Loucy (cell line): ENCODE results near the gene TNFRSF14.

Experiments
- H2AFZ ChIP-seq: fragments of 200-600 bp; sonication (generic); 2 replicates; pipeline ENCODE4 v1.6.0; 2016; ENCODE audit warnings: antibody characterized with exemption, mild to moderate bottlenecking, low read length, moderate library complexity
- H3F3A ChIP-seq: fragments of 200-600 bp; 2 replicates; pipeline ENCODE4 v1.6.0; 2016; ENCODE audit warnings: antibody characterized with exemption, low read depth, mild to moderate bottlenecking
- H3K27me3 ChIP-seq: fragments of 200-600 bp; sonication (generic); 2 replicates; pipeline ENCODE4 v1.6.1; 2014; ENCODE audit warnings: low read length, mild to moderate bottlenecking; ENCODE audit not compliant: insufficient read depth, poor library complexity, severe bottlenecking
- H3K36me3 ChIP-seq: fragments of 200-600 bp; sonication (generic); 2 replicates; pipeline ENCODE4 v1.6.1; 2016; ENCODE audit warnings: low read length; ENCODE audit not compliant: insufficient read depth
- H3K4me1 ChIP-seq: fragments of 200-600 bp; sonication (generic); 2 replicates; pipeline ENCODE4 v1.5.1; 2014; ENCODE audit warnings: low read length, mild to moderate bottlenecking; ENCODE audit not compliant: insufficient read depth, poor library complexity, severe bottlenecking
- H3K4me2 ChIP-seq: fragments of 200-600 bp; sonication (generic); 2 replicates; pipeline ENCODE4 v1.6.0; 2014; ENCODE audit warnings: antibody characterized with exemption, low read length, low read depth, mild to moderate bottlenecking; ENCODE audit not compliant: poor library complexity, severe bottlenecking
- H3K4me3 ChIP-seq: fragments of 200-600 bp; sonication (generic); 2 replicates; pipeline ENCODE4 v1.5.1; 2014; ENCODE audit warnings: low read length, mild to moderate bottlenecking, mixed read lengths; ENCODE audit not compliant: poor library complexity, severe bottlenecking
- H3K79me2 ChIP-seq: fragments of 200-600 bp; sonication (generic); 2 replicates; pipeline ENCODE4 v1.6.1; 2014; ENCODE audit warnings: low read length; ENCODE audit not compliant: insufficient read depth
- H3K9ac ChIP-seq: fragments of 200-600 bp; sonication (generic); 2 replicates; pipeline ENCODE4 v1.6.0; 2014; ENCODE audit warnings: mild to moderate bottlenecking, low read depth, low read length, moderate library complexity; ENCODE audit not compliant: poor library complexity, severe bottlenecking
- H3K9me2 ChIP-seq: fragments of 200-600 bp; sonication (generic); replicated peaks from 2 replicates; pipeline ENCODE4 v1.6.1; 2016; ENCODE audit warnings: low read depth, low read length, mixed read lengths
- H3K9me3 ChIP-seq: fragments of 200-600 bp; sonication (generic); 2 replicates; pipeline ENCODE4 v1.6.1; 2014; ENCODE audit warnings: mild to moderate bottlenecking, antibody characterized with exemption, low read length, low read depth; ENCODE audit not compliant: insufficient read depth
- H4K20me1 ChIP-seq: fragments of 200-600 bp; sonication (generic); 2 replicates; pipeline ENCODE4 v1.6.0; 2014; ENCODE audit warnings: antibody characterized with exemption, low read length, mild to moderate bottlenecking; ENCODE audit not compliant: insufficient read depth, poor library complexity, severe bottlenecking
- EZH2phosphoT487 ChIP-seq: fragments of 200-600 bp; IDR thresholded peaks from 2 replicates; pipeline ENCODE4 v1.6.1; 2018; ENCODE audit warnings: antibody characterized with exemption, mild to moderate bottlenecking, moderate library complexity, borderline replicate concordance
- TF ChIP-seq, protein P1 (sequence below): fragments of 200-600 bp; sonication (generic); conservative IDR thresholded peaks from 2 replicates; pipeline ENCODE4 v1.5.1; 2014; ENCODE audit warnings: mild to moderate bottlenecking, antibody characterized with exemption, low read length

Gene TNFRSF14

GRCh38 chr1:2557482-2558400 lies 1.6 kb downstream of the TNFRSF14 start:
- no peak overlapping the region for H2AFZ ChIP-seq
- H3K9ac ChIP-seq, result peak overlapping the region; percentile 97
- H3K27me3 ChIP-seq, result no peaks in the 10 kb centered on the region
- no peaks in the 10 kb centered on the region for H3F3A ChIP-seq
- H4K20me1 ChIP-seq, result peaks cover 9% of the 10 kb centered on the region
- H3K4me1 ChIP-seq, result peaks cover 27% of the 10 kb centered on the region
- H3K79me2 ChIP-seq, result peaks cover 21% of the 10 kb centered on the region
- no peaks in the 10 kb centered on the region for H3K9me2 ChIP-seq
- H3K4me2 ChIP-seq, result peak overlapping the region; percentile 95
- TF ChIP-seq, protein P1, sequence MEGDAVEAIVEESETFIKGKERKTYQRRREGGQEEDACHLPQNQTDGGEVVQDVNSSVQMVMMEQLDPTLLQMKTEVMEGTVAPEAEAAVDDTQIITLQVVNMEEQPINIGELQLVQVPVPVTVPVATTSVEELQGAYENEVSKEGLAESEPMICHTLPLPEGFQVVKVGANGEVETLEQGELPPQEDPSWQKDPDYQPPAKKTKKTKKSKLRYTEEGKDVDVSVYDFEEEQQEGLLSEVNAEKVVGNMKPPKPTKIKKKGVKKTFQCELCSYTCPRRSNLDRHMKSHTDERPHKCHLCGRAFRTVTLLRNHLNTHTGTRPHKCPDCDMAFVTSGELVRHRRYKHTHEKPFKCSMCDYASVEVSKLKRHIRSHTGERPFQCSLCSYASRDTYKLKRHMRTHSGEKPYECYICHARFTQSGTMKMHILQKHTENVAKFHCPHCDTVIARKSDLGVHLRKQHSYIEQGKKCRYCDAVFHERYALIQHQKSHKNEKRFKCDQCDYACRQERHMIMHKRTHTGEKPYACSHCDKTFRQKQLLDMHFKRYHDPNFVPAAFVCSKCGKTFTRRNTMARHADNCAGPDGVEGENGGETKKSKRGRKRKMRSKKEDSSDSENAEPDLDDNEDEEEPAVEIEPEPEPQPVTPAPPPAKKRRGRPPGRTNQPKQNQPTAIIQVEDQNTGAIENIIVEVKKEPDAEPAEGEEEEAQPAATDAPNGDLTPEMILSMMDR, result no peak; the same call in 1 of the 2 replicates
- TF ChIP-seq EZH2phosphoT487, result no peak
- no peaks in the 10 kb centered on the region for H3K36me3 ChIP-seq
- H3K4me3 ChIP-seq, result peak overlapping the region; percentile 84
- no peaks in the 10 kb centered on the region for H3K9me3 ChIP-seq

DNA sequence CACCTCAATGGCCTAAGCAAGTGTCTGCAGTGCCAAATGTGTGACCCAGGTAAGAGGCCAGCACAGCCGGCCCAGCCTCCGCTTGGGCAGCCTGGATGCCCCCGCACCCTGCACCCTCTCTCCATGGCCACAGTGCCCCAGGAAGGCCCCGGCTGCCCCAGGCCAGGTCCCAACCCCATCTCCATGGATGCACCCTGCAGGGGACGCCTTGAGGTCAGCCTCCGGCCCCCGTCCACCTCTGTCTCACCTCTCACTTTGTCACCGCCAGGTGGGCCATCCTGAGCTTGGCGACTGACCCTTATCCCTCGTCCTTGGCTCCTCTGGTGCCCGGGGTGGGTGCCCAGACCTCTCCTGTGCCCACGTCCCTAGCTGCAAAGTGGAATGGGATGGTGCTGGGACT lies 2.2 kb downstream of the TNFRSF14 start:
- no peaks in the 10 kb centered on the region for H3K36me3 ChIP-seq
- no peaks in the 10 kb centered on the region for H3F3A ChIP-seq
- H3K9me3 ChIP-seq, result no peaks in the 10 kb centered on the region
- no peak overlapping the region for H3K4me2 ChIP-seq
- no peak overlapping the region for H2AFZ ChIP-seq
- H3K4me1 ChIP-seq, result peaks cover 27% of the 10 kb centered on the region
- H3K27me3 ChIP-seq, result no peaks in the 10 kb centered on the region
- H4K20me1 ChIP-seq, result peaks cover 9% of the 10 kb centered on the region
- peaks cover 21% of the 10 kb centered on the region for H3K79me2 ChIP-seq
- no peaks in the 10 kb centered on the region for H3K9me2 ChIP-seq
- H3K9ac ChIP-seq, result no peak overlapping the region
- H3K4me3 ChIP-seq, result no peak overlapping the region
- no peak for TF ChIP-seq EZH2phosphoT487
- TF ChIP-seq, protein P1, result no peak

DNA sequence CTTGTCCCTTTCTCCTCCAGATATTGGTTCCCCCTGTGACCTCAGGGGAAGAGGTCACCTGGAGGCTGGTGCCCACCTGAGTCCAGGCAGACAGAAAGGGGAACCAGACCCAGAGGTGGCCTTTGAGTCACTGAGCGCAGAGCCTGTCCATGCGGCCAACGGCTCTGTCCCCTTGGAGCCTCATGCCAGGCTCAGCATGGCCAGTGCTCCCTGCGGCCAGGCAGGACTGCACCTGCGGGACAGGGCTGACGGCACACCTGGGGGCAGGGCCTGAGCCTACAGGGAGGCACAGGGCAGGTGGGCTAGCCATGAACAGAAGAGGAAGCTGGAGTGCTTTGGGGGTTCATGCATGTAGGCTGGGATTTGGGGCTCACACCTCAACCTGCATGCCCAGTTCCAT lies 2.7 kb downstream of the TNFRSF14 start:
- no peak overlapping the region for H3K4me2 ChIP-seq
- peaks cover 27% of the 10 kb centered on the region for H3K4me1 ChIP-seq
- peaks cover 21% of the 10 kb centered on the region for H3K79me2 ChIP-seq
- H3K36me3 ChIP-seq, result no peaks in the 10 kb centered on the region
- no peak overlapping the region for H3K9ac ChIP-seq
- no peak overlapping the region for H2AFZ ChIP-seq
- H3F3A ChIP-seq, result no peaks in the 10 kb centered on the region
- H3K27me3 ChIP-seq, result no peaks in the 10 kb centered on the region
- no peaks in the 10 kb centered on the region for H3K9me2 ChIP-seq
- peaks cover 9% of the 10 kb centered on the region for H4K20me1 ChIP-seq
- no peaks in the 10 kb centered on the region for H3K9me3 ChIP-seq
- TF ChIP-seq, protein P1, result no peak
- TF ChIP-seq EZH2phosphoT487, result no peak
- no peak overlapping the region for H3K4me3 ChIP-seq
